Activated CD4-positive, alpha-beta T cell treated with anti-CD3 and anti-CD28 coated beads, Interleukin-2, Interleukin-6, amounts not matched to agents 100 ng/mL and 50 ng/mL, durations not matched to agents 16 hours and 8 hours (primary cell): ENCODE measurements around the gene VSNL1.

Source experiments
- DNase-seq: peaks from one replicate; pipeline ENCODE4 v3.0.0-alpha.2; 2020

Gene VSNL1

GRCh38 chr2:17540093-17540812 lies at the start of gene VSNL1:
VSNL1 (plus strand) TSS chr2:17540696; CDS start chr2:17592075, 51,379 bp downstream.
- no peak for DNase-seq

- DNase-seq, result no peak
Observed at GRCh38 chr2:17495590-17495989, 44.9 kb upstream of the VSNL1 start.

GRCh38 chr2:17497718-17498117 lies 42.8 kb upstream of the VSNL1 start:
- no peak for DNase-seq

- no peak for DNase-seq
Observed at GRCh38 chr2:17506736-17507616, 33.5 kb upstream of the VSNL1 start.

- DNase-seq, result no peak
Observed at GRCh38 chr2:17515652-17516051, 24.8 kb upstream of the VSNL1 start.

GRCh38 chr2:17517481-17518211 lies 22.9 kb upstream of the VSNL1 start:
- DNase-seq, result no peak

- peak; percentile 41 for DNase-seq
Observed at GRCh38 chr2:17518212-17519154, 22.0 kb upstream of the VSNL1 start, which contains the start of gene RAD51AP2. RAD51AP2 (minus strand) TSS chr2:17518440; CDS start chr2:17518415, 25 bp downstream.

- DNase-seq, result no peak
Observed at GRCh38 chr2:17519486-17519885, 21.0 kb upstream of the VSNL1 start.

- no peak for DNase-seq
Observed at GRCh38 chr2:17520761-17521160, 19.7 kb upstream of the VSNL1 start.

GRCh38 chr2:17521621-17522020 lies 18.9 kb upstream of the VSNL1 start:
- no peak for DNase-seq

- DNase-seq, result no peak
Observed at GRCh38 chr2:17522303-17522702, 18.2 kb upstream of the VSNL1 start.

GRCh38 chr2:17529771-17530170 lies 10.7 kb upstream of the VSNL1 start:
- no peak for DNase-seq

- DNase-seq, result no peak
Observed at GRCh38 chr2:17533546-17533945, 7.0 kb upstream of the VSNL1 start.

GRCh38 chr2:17536416-17536815 lies 4.1 kb upstream of the VSNL1 start:
- no peak for DNase-seq

GRCh38 chr2:17538022-17538843 lies 2.3 kb upstream of the VSNL1 start:
- no peak for DNase-seq

- peak; percentile 3 for DNase-seq
Observed at GRCh38 chr2:17538844-17539554, 1.5 kb upstream of the VSNL1 start.

- DNase-seq, result no peak
Observed at GRCh38 chr2:17539611-17540092, 844 bp upstream of the VSNL1 start.

- DNase-seq, result no peak
Observed at GRCh38 chr2:17540813-17541530, 476 bp downstream of the VSNL1 start.

- DNase-seq, result no peak
Observed at GRCh38 chr2:17541531-17541950, 1.0 kb downstream of the VSNL1 start.

GRCh38 chr2:17542471-17542870 lies 2.0 kb downstream of the VSNL1 start:
- no peak for DNase-seq
